MM.1S (cell line): ENCODE results near the gene FRMD4B.

Experiments
- DNase-seq: peaks from one replicate; pipeline ENCODE4 v3.0.0-alpha.2; 2015
- H2AFZ ChIP-seq: fragments of 300-600 bp; sonication (generic); 2 replicates; pipeline ENCODE4 v1.6.0; 2016; ENCODE audit warnings: antibody characterized with exemption, low read length
- H3F3A ChIP-seq: fragments of 300-600 bp; sonication (generic); 2 replicates; pipeline ENCODE4 v1.6.1; 2016; ENCODE audit warnings: mild to moderate bottlenecking, antibody characterized with exemption, low read length, moderate library complexity, mixed read lengths; ENCODE audit not compliant: insufficient read depth
- H3K27ac ChIP-seq: fragments of 300-600 bp; sonication (generic); 2 replicates; pipeline ENCODE4 v1.5.1; 2016; ENCODE audit warnings: mild to moderate bottlenecking, low read length
- H3K27me3 ChIP-seq: fragments of 300-600 bp; sonication (generic); replicated peaks from 2 replicates; pipeline ENCODE4 v1.6.0; 2016; ENCODE audit warnings: low read length; ENCODE audit not compliant: insufficient read depth
- H3K36me3 ChIP-seq: fragments of 300-600 bp; sonication (generic); replicated peaks from 2 replicates; pipeline ENCODE4 v1.6.1; 2016; ENCODE audit warnings: mild to moderate bottlenecking, low read length, mixed read lengths; ENCODE audit not compliant: insufficient read depth
- H3K4me1 ChIP-seq: fragments of 300-600 bp; sonication (generic); 2 replicates; pipeline ENCODE4 v1.6.1; 2016; ENCODE audit warnings: low read length, mixed read lengths
- H3K4me2 ChIP-seq: fragments of 300-600 bp; sonication (generic); 2 replicates; pipeline ENCODE4 v1.6.0; 2016; ENCODE audit warnings: low read depth, low read length
- H3K4me3 ChIP-seq: fragments of 300-600 bp; sonication (generic); 2 replicates; pipeline ENCODE4 v1.5.1; 2016; ENCODE audit warnings: low read length, mixed read lengths
- H3K79me2 ChIP-seq: fragments of 300-600 bp; sonication (generic); 2 replicates; pipeline ENCODE4 v1.6.1; 2016; ENCODE audit warnings: mixed run types, low read length, mixed read lengths
- H3K9ac ChIP-seq: fragments of 300-600 bp; sonication (generic); 2 replicates; pipeline ENCODE4 v1.6.1; 2016; ENCODE audit warnings: low read length, mixed read lengths
- H3K9me2 ChIP-seq: fragments of 300-600 bp; sonication (generic); replicated peaks from 2 replicates; pipeline ENCODE4 v1.6.1; 2016; ENCODE audit warnings: mild to moderate bottlenecking, low read length, mixed read lengths; ENCODE audit not compliant: insufficient read depth
- H3K9me3 ChIP-seq: fragments of 300-600 bp; sonication (generic); replicated peaks from 2 replicates; pipeline ENCODE4 v1.6.1; 2016; ENCODE audit warnings: mild to moderate bottlenecking, low read length, mixed read lengths; ENCODE audit not compliant: insufficient read depth
- H4K20me1 ChIP-seq: fragments of 300-600 bp; sonication (generic); 2 replicates; pipeline ENCODE4 v1.6.1; 2016; ENCODE audit warnings: mild to moderate bottlenecking, low read length, moderate library complexity, mixed read lengths; ENCODE audit not compliant: insufficient read depth
- CTCF ChIP-seq: fragments of 300-600 bp; sonication (generic); IDR thresholded peaks from 2 replicates; pipeline ENCODE4 v1.5.1; 2016; ENCODE audit warnings: antibody characterized with exemption, low read length, mixed read lengths
- EZH2 ChIP-seq: fragments of 300-600 bp; sonication (generic); optimal IDR thresholded peaks from 2 replicates; pipeline ENCODE3; 2017; ENCODE audit warnings: low read depth, mild to moderate bottlenecking, antibody characterized with exemption, low read length, mixed read lengths
- EZH2phosphoT487 ChIP-seq: fragments of 300-600 bp; sonication (generic); IDR thresholded peaks from 2 replicates; pipeline ENCODE4 v1.6.1; 2018; ENCODE audit warnings: antibody characterized with exemption, low read length

The FRMD4B gene

GRCh38 chr3:69343875-69344274 is 42.0 kb downstream of the FRMD4B start:
- no peak overlapping the region for H3K4me3 ChIP-seq
- H3K36me3 ChIP-seq: no peaks in the 10 kb centered on the region
- TF ChIP-seq EZH2phosphoT487 (no peak), CTCF (no peak), EZH2 (no peak)
- H3K9me2 ChIP-seq: no peaks in the 10 kb centered on the region
- no peaks in the 10 kb centered on the region for H3K79me2 ChIP-seq
- H2AFZ ChIP-seq: no peak overlapping the region
- no peak overlapping the region for H3K27ac ChIP-seq
- H4K20me1 ChIP-seq: no peaks in the 10 kb centered on the region
- DNase-seq: no peak
- H3K4me2 ChIP-seq: no peak overlapping the region
- no peaks in the 10 kb centered on the region for H3F3A ChIP-seq
- no peaks in the 10 kb centered on the region for H3K27me3 ChIP-seq
- H3K9me3 ChIP-seq: no peaks in the 10 kb centered on the region
- H3K4me1 ChIP-seq: no peaks in the 10 kb centered on the region
- H3K9ac ChIP-seq: no peak overlapping the region

GRCh38 chr3:69342074-69342473 is 43.8 kb downstream of the FRMD4B start:
- H4K20me1 ChIP-seq: no peaks in the 10 kb centered on the region
- no peaks in the 10 kb centered on the region for H3F3A ChIP-seq
- H3K4me3 ChIP-seq: no peak overlapping the region
- no peaks in the 10 kb centered on the region for H3K27me3 ChIP-seq
- no peaks in the 10 kb centered on the region for H3K36me3 ChIP-seq
- no peaks in the 10 kb centered on the region for H3K9me3 ChIP-seq
- no peak overlapping the region for H3K9ac ChIP-seq
- H3K27ac ChIP-seq: no peak overlapping the region
- TF ChIP-seq EZH2 (no peak), EZH2phosphoT487 (no peak), CTCF (no peak)
- H2AFZ ChIP-seq: no peak overlapping the region
- DNase-seq: no peak
- no peaks in the 10 kb centered on the region for H3K9me2 ChIP-seq
- no peaks in the 10 kb centered on the region for H3K4me1 ChIP-seq
- H3K4me2 ChIP-seq: no peak overlapping the region
- H3K79me2 ChIP-seq: no peaks in the 10 kb centered on the region

DNA sequence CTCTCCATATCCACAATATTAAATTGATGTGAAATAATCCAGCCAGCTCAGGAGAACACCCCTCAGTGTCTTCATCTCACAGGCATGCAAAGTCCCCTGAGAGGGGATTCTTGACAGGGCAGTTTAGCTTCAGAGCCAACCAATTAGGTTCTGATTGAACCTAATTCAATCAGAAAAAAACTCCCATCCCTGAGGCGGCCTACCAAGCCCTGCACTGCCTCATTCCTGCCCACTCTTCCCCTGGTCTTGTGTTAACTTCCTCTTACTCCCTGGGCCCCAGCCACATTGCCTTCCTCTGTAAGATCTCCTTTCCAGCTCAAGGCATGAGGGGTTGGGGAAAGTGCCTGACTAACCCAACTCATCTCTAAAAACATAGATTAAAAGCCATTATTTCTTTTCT is 46.1 kb downstream of the FRMD4B start:
- Histone ChIP-seq H3K9me2 (no peaks in the 10 kb centered on the region), H3K27ac (no peak overlapping the region), H3F3A (no peaks in the 10 kb centered on the region), H3K79me2 (no peaks in the 10 kb centered on the region), H3K4me1 (no peaks in the 10 kb centered on the region), H3K4me3 (no peak overlapping the region), H3K9ac (no peak overlapping the region), H2AFZ (no peak overlapping the region), H3K4me2 (no peak overlapping the region), H4K20me1 (no peaks in the 10 kb centered on the region), H3K36me3 (no peaks in the 10 kb centered on the region), H3K27me3 (no peaks in the 10 kb centered on the region), H3K9me3 (no peaks in the 10 kb centered on the region)
- TF ChIP-seq EZH2 (no peak), EZH2phosphoT487 (no peak), CTCF (no peak)
- DNase-seq: no peak
